ENCODE measurements around the gene KANTR. TPM values are rescaled to one million over a fixed set of nuclear protein-coding genes. Genes with fewer than 3 reads are reported as not detected.
A peak's percentile ranks its signal among the peaks of the same experiment; 100 is the strongest.

KANTR gene
- total and polyA plus RNA-seq, 9 of the 15 experiments (the other 6 are each of a cell fraction or from before 2014, with no cell fraction given) = 1.0 to 5.7 (median 3.4) TPM

- no peak for TF ChIP-seq SMAD3 (CRISPR knock-in tag; conservative IDR thresholded peaks at IDR 0.05)
- 0 out of 2 replicates have a peak, but pooled peaks have one; percentile 22 for TF ChIP-seq ZFX (CRISPR knock-in tag; IDR thresholded peaks at IDR 0.05)
- TF ChIP-seq RBBP5 (IDR thresholded peaks at IDR 0.05; ENCODE audit: borderline replicate concordance, insufficient read depth, low read length, poor library complexity, severe bottlenecking) = no peak
- no peak for TF ChIP-seq ZNF717 (CRISPR knock-in tag; IDR thresholded peaks at IDR 0.05)
- no peak for TF ChIP-seq ZNF431 (CRISPR knock-in tag; IDR thresholded peaks at IDR 0.05)
- no peak for TF ChIP-seq ZNF174 (CRISPR knock-in tag; IDR thresholded peaks at IDR 0.05)
- TF ChIP-seq BRCA1 (IDR thresholded peaks at IDR 0.05) = no peak
- TF ChIP-seq BRCA1 (CRISPR knock-in tag; IDR thresholded peaks at IDR 0.05) = no peak
- TF ChIP-seq EGR1 (conservative IDR thresholded peaks at IDR 0.05) = 0 out of 2 replicates have a peak, but pooled peaks have one; percentile 1
- no peak for TF ChIP-seq MTA3 (IDR thresholded peaks at IDR 0.05; ENCODE audit: borderline replicate concordance)
- TF ChIP-seq PRDM10 (IDR thresholded peaks at IDR 0.05; ENCODE audit: partially characterized antibody) = peak; percentile 73
- TF ChIP-seq HIVEP1 (CRISPR knock-in tag; IDR thresholded peaks at IDR 0.05) = no peak
- no peak for TF ChIP-seq TFAP4 (CRISPR knock-in tag; IDR thresholded peaks at IDR 0.05; ENCODE audit: borderline replicate concordance)
- TF ChIP-seq SNRNP70 (optimal IDR thresholded peaks at IDR 0.05; ENCODE audit: low read depth, low read length) = no peak
These were observed 10.9 kb upstream of the KANTR start (continued) for GRCh38 chrX:53082773-53083616.

Data from K562 (cell line).